K562 (cell line): ENCODE results near the gene ZDHHC14. TPM values are rescaled to one million over a fixed set of nuclear protein-coding genes. Genes with fewer than 3 reads are reported as not detected.
A peak's percentile ranks its signal among the peaks of the same experiment; 100 is the strongest.

Source experiments
- ATAC-seq: fragments of 200-7000 bp; cut with Tn5 transposase; 3 replicates; pipeline ENCODE4 v1.9.1; 2020; ENCODE audit warnings: moderate library complexity
- BruUV-seq: library from RNA; stranded (reverse); fragments of 400-500 nt; replicated peaks from 2 replicates; lab custom pipeline; 2021; lab: Mats Ljungman, UMichigan
- CTCF ChIA-PET: fragments of 300-600 bp; formaldehyde crosslinking; extraction: SDS; loops from one replicate; lab custom pipeline; 2021; ENCODE audit warnings: low intra/inter-chr PET ratio; lab: Yijun Ruan, JAX
- POLR2A ChIA-PET: fragments of 300-600, 350-650 bp; sonication (Branson Sonifier 250); formaldehyde crosslinking; extraction: SDS; loops from one replicate; lab custom pipeline; 2021; ENCODE audit warnings: antibody characterized with exemption, inconsistent platforms; lab: Yijun Ruan, JAX
- DNase-seq, 4 experiments: peaks; one replicate each; pipeline versions ENCODE4 v3.0.0 to v3.0.0-alpha.2; 2011 to 2018; ENCODE audit warnings: low spot score in 3 of 4, mixed read lengths in 3 of 4; ENCODE audit errors: extremely low read depth in 1 of 4
- FAIRE-seq: peaks from 2 replicates; lab custom pipeline; 2011; peaks lifted over from hg19 to GRCh38; lab: Jason Lieb, UNC
- H2AFZ ChIP-seq: 2 replicates; pipeline ENCODE4 v1.6.0; 2011; ENCODE audit warnings: low read depth, low read length, control low read depth, inconsistent platforms
- H3K27ac ChIP-seq: fragments of 200-600 bp; 3 replicates; pipeline ENCODE4 v1.8.0; 2011; ENCODE audit warnings: low read depth, mild to moderate bottlenecking, control low read depth, inconsistent platforms, low read length, moderate library complexity, mixed read lengths; ENCODE audit errors: extremely low read depth
- H3K27me3 ChIP-seq, 2 experiments: fragments of 300-600 bp in 1 of 2; 2 replicates in 1 of 2; 3 replicates in 1 of 2; pipeline versions ENCODE4 v1.6.0 to v1.8.0; 2011; ENCODE audit warnings: inconsistent platforms in 2 of 2, low read length in 2 of 2, mild to moderate bottlenecking in 1 of 2, mixed read lengths in 1 of 2, moderate library complexity in 1 of 2; ENCODE audit not compliant: control insufficient read depth in 2 of 2, insufficient read depth in 2 of 2
- H3K36me3 ChIP-seq: fragments of 300-600 bp; 3 replicates; pipeline ENCODE4 v1.8.0; 2011; ENCODE audit warnings: mild to moderate bottlenecking, low read length, inconsistent platforms; ENCODE audit not compliant: control insufficient read depth, insufficient read depth
- H3K4me1 ChIP-seq, 2 experiments: fragments of 200-600 bp in 1 of 2; replicated peaks in 1 of 2; 2 replicates in 1 of 2; 3 replicates in 1 of 2; pipeline versions ENCODE4 v1.5.1 to v1.8.0; 2011; ENCODE audit warnings: inconsistent platforms in 2 of 2, low read length in 2 of 2, mild to moderate bottlenecking in 1 of 2, mixed read lengths in 1 of 2, moderate library complexity in 1 of 2; ENCODE audit not compliant: control insufficient read depth in 2 of 2, insufficient read depth in 2 of 2
- H3K4me2 ChIP-seq: 2 replicates; pipeline ENCODE4 v1.6.1; 2011; ENCODE audit warnings: low read length, control low read depth, inconsistent platforms, mixed read lengths; ENCODE audit not compliant: insufficient read depth
- H3K4me3 ChIP-seq: fragments of 200-600 bp; sonication (generic), shearing (Covaris generic); 2 replicates; pipeline ENCODE4 v1.5.1; 2016; ENCODE audit warnings: control low read depth, inconsistent platforms
- H3K79me2 ChIP-seq: fragments of 200-600 bp; 3 replicates; pipeline ENCODE4 v1.8.0; 2011; ENCODE audit warnings: low read length, inconsistent platforms; ENCODE audit not compliant: control insufficient read depth, insufficient read depth
- H3K9ac ChIP-seq, 2 experiments: 2 replicates each; pipeline versions ENCODE4 v1.6.0 to v1.6.1; 2011; ENCODE audit warnings: low read depth in 2 of 2, low read length in 2 of 2, control low read depth in 1 of 2, inconsistent platforms in 1 of 2, mild to moderate bottlenecking in 1 of 2, mixed read lengths in 1 of 2; ENCODE audit not compliant: insufficient read depth in 1 of 2
- H3K9me1 ChIP-seq: one replicate; pipeline ENCODE4 v1.6.0; 2011; ENCODE audit warnings: inconsistent platforms, mild to moderate bottlenecking, low read length, moderate library complexity; ENCODE audit not compliant: control insufficient read depth, insufficient read depth
- H3K9me3 ChIP-seq: replicated peaks from 2 replicates; pipeline ENCODE4 v1.5.1; 2011; ENCODE audit warnings: low read depth, low read length, inconsistent platforms; ENCODE audit not compliant: control insufficient read depth, insufficient read depth
- H4K20me1 ChIP-seq: replicated peaks from 2 replicates; pipeline ENCODE4 v1.6.1; 2011; ENCODE audit warnings: low read length, inconsistent platforms, mixed read lengths; ENCODE audit not compliant: control insufficient read depth, insufficient read depth
- NR1H2 ChIP-seq: sonication (generic); formaldehyde crosslinking; IDR thresholded peaks from 2 replicates; pipeline ENCODE4 v1.4.0; 2020; ENCODE audit warnings: mild to moderate bottlenecking, missing genetic modification reagents
- ZFP91 ChIP-seq: sonication (generic); formaldehyde crosslinking; IDR thresholded peaks from 2 replicates; pipeline ENCODE4 v1.8.0; 2022; ENCODE audit warnings: mild to moderate bottlenecking, missing genetic modification reagents
- WGBS: fragments of 100-300 bp; shearing (Covaris generic); methylation state at CpG from one replicate; pipeline ENCODE4 v1.1.6; 2016; ENCODE audit warnings: low coverage, mixed read lengths; ENCODE audit not compliant: insufficient coverage; ENCODE audit errors: missing lambda C conversion rate; 5-methylcytosine and 5-hydroxymethylcytosine counted together
- in situ Hi-C: fragments of 300-500 bp; cut with MboI; formaldehyde crosslinking; loops from 4 replicates; pipeline ENCODE4 v1.15.0; 2018; ENCODE audit warnings: inconsistent platforms, mixed read lengths
- intact Hi-C: fragments of 100-400 bp; cut with micrococcal nuclease; formaldehyde crosslinking; loops from 2 replicates; pipeline ENCODE4 v1.14.2; 2022
- polyA plus RNA-seq, 8 experiments: library from polyadenylated mRNA; depleted of rRNA in 4 of 8; stranded (reverse) in 5 of 8; unstranded in 3 of 8; fragments of >200 nt; fragmentation: Nextera tagmentation in 2 of 8; fragmentation: Illumina TruSeq in 1 of 8; extraction: Ambion mirVana in 2 of 8; extraction: Trizol in 1 of 8; gene quantifications; 2 replicates each; pipeline versions ENCODE4 v1.2.1 to v1.2.3, GENCODE V29; 2011 to 2014; ENCODE audit warnings: inconsistent platforms in 1 of 8, missing spikeins in 1 of 8
- total RNA-seq, 7 experiments: library from RNA; depleted of rRNA in 6 of 7; stranded (reverse); fragments of >200 nt in 6 of 7; fragmentation: Illumina TruSeq in 2 of 7; extraction: Trizol in 2 of 7; gene quantifications; 2 replicates each; pipeline versions ENCODE4 v1.2.1 to v1.2.3, GENCODE V29; 2011 to 2021; ENCODE audit warnings: low replicate concordance in 1 of 7
- TF ChIP-seq, protein P1 (sequence below): fragments of 250-450 bp; sonication (Bioruptor Pico); IDR thresholded peaks from 2 replicates; pipeline ENCODE4 v1.4.0; 2020

ZDHHC14 gene
- total and polyA plus RNA-seq, 9 of the 15 experiments (the other 6 are each of a cell fraction or from before 2014, with no cell fraction given) = 0.92 to 23.1 (median 13.8) TPM

DNA sequence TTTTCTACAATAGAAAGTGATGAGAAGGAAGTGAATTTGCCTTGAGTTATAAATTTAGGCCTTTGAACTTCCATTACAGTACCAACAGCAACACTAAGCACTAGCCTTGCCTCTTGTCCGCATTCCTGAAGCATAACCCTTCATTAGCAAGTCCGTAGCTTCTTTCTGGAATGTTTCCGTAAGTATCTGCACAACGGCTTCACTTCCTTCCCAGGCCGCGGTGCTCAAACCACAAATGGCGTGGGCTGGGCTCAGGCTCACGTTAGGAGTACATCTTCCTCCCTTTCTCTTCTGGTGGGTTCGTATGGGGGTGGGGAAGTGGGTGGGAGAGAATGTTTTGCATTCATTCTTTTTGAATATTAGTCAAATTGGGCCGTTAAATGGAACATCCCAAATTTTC, 248.2 kb downstream of the ZDHHC14 start:
- POLR2A ChIA-PET = interaction anchor here (0.6 to 1.6 kb wide), 2 partner anchors 10 to 1191 kb away, joined by 3 to 4 read pairs; no protein-coding TSS in a partner anchor
- WGBS = 74% methylated on average over 10 of the region's 10 CpGs
- Histone ChIP-seq H3K9me1 (no peaks in the 10 kb centered on the region), H3K79me2 (no peaks in the 10 kb centered on the region), H3K36me3 (peaks cover 20% of the 10 kb centered on the region), H3K4me2 (no peak overlapping the region), H3K9me3 (no peaks in the 10 kb centered on the region), H3K4me3 (no peak overlapping the region), H3K9ac (no peak overlapping the region), H3K27ac (no peak overlapping the region), H2AFZ (no peak overlapping the region), H3K4me1 (no peaks in the 10 kb centered on the region; a peak in 1 of 5 replicates), H4K20me1 (no peaks in the 10 kb centered on the region), H3K27me3 (no peaks in the 10 kb centered on the region; a peak in 1 of 5 replicates)
- no TSS peak for BruUV-seq
- FAIRE-seq (peak; percentile 29), ATAC-seq (no peak), DNase-seq (no peak)
- CTCF ChIA-PET = no interaction called here
- intact Hi-C loops (no loop called here), in situ Hi-C loops (no loop called here)
- TF ChIP-seq, protein P1, sequence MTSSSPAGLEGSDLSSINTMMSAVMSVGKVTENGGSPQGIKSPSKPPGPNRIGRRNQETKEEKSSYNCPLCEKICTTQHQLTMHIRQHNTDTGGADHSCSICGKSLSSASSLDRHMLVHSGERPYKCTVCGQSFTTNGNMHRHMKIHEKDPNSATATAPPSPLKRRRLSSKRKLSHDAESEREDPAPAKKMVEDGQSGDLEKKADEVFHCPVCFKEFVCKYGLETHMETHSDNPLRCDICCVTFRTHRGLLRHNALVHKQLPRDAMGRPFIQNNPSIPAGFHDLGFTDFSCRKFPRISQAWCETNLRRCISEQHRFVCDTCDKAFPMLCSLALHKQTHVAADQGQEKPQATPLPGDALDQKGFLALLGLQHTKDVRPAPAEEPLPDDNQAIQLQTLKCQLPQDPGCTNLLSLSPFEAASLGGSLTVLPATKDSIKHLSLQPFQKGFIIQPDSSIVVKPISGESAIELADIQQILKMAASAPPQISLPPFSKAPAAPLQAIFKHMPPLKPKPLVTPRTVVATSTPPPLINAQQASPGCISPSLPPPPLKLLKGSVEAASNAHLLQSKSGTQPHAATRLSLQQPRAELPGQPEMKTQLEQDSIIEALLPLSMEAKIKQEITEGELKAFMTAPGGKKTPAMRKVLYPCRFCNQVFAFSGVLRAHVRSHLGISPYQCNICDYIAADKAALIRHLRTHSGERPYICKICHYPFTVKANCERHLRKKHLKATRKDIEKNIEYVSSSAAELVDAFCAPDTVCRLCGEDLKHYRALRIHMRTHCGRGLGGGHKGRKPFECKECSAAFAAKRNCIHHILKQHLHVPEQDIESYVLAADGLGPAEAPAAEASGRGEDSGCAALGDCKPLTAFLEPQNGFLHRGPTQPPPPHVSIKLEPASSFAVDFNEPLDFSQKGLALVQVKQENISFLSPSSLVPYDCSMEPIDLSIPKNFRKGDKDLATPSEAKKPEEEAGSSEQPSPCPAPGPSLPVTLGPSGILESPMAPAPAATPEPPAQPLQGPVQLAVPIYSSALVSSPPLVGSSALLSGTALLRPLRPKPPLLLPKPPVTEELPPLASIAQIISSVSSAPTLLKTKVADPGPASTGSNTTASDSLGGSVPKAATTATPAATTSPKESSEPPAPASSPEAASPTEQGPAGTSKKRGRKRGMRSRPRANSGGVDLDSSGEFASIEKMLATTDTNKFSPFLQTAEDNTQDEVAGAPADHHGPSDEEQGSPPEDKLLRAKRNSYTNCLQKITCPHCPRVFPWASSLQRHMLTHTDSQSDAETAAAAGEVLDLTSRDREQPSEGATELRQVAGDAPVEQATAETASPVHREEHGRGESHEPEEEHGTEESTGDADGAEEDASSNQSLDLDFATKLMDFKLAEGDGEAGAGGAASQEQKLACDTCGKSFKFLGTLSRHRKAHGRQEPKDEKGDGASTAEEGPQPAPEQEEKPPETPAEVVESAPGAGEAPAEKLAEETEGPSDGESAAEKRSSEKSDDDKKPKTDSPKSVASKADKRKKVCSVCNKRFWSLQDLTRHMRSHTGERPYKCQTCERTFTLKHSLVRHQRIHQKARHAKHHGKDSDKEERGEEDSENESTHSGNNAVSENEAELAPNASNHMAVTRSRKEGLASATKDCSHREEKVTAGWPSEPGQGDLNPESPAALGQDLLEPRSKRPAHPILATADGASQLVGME (CRISPR knock-in tag) = no peak
- TF ChIP-seq ZFP91 (CRISPR knock-in tag) (no peak), NR1H2 (CRISPR knock-in tag) (no peak)
